Measurements from ENCODE around the gene EVI2B. TPM values are rescaled to one million over a fixed set of nuclear protein-coding genes. Genes with fewer than 3 reads are reported as not detected.

The EVI2B gene
- polyA plus RNA-seq, 1 donor (not counting 4 experiments of a cell fraction or from before 2014, with no cell fraction given) = 0.80 TPM

GRCh38 chr17:31272803-31273202, 41.1 kb downstream of the EVI2B start:
- dilution Hi-C loops (cut with MboI; ENCODE audit: extremely low pct_ligation_motif_present, low sequenced_read_pairs) = no loop called here
- Histone ChIP-seq H3K9me3 (ENCODE audit: control insufficient read depth, low read depth, low read length) (no peaks in the 10 kb centered on the region), H3K9me1 (ENCODE audit: control insufficient read depth, extremely low read depth, insufficient read depth, low read length) (no peaks in the 10 kb centered on the region), H3K4me3 (ENCODE audit: control insufficient read depth in 2 of 3, extremely low read depth in 1 of 3, insufficient read depth in 2 of 3, low read depth in 1 of 3, low read length in 3 of 3) (no peak overlapping the region), H2AFZ (ENCODE audit: control insufficient read depth, low read length) (no peak overlapping the region), H3K79me2 (ENCODE audit: control insufficient read depth, insufficient read depth, low read length) (no peaks in the 10 kb centered on the region), H3K9ac (ENCODE audit: control insufficient read depth, extremely low read depth, insufficient read depth, low read length) (no peak overlapping the region), H4K20me1 (ENCODE audit: control insufficient read depth, extremely low read depth, insufficient read depth, low read length) (no peaks in the 10 kb centered on the region), H3K4me2 (ENCODE audit: control insufficient read depth, extremely low read depth, insufficient read depth, low read depth, low read length) (no peak overlapping the region), H3K27ac (ENCODE audit: control insufficient read depth, insufficient read depth, low read length) (no peak overlapping the region), H3K36me3 (ENCODE audit: control insufficient read depth in 2 of 2, extremely low read depth in 1 of 2, insufficient read depth in 2 of 2, low read length in 2 of 2) (peaks cover 4 to 7% of the 10 kb centered on the region in 2 experiments), H3K27me3 (ENCODE audit: control insufficient read depth, extremely low read depth, insufficient read depth, low read length) (no peaks in the 10 kb centered on the region), H3K4me1 (ENCODE audit: control insufficient read depth, extremely low read depth, insufficient read depth, low read length) (peaks cover 37% of the 10 kb centered on the region)
- DNase-seq (ENCODE audit: low read depth, low spot score) = no peak
- FAIRE-seq = no peak
- no peak for TF ChIP-seq EZH2 (IDR thresholded peaks at IDR 0.05; ENCODE audit: low read length)
- TF ChIP-seq, protein P1, sequence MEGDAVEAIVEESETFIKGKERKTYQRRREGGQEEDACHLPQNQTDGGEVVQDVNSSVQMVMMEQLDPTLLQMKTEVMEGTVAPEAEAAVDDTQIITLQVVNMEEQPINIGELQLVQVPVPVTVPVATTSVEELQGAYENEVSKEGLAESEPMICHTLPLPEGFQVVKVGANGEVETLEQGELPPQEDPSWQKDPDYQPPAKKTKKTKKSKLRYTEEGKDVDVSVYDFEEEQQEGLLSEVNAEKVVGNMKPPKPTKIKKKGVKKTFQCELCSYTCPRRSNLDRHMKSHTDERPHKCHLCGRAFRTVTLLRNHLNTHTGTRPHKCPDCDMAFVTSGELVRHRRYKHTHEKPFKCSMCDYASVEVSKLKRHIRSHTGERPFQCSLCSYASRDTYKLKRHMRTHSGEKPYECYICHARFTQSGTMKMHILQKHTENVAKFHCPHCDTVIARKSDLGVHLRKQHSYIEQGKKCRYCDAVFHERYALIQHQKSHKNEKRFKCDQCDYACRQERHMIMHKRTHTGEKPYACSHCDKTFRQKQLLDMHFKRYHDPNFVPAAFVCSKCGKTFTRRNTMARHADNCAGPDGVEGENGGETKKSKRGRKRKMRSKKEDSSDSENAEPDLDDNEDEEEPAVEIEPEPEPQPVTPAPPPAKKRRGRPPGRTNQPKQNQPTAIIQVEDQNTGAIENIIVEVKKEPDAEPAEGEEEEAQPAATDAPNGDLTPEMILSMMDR (optimal IDR thresholded peaks at IDR 0.05 in 1 of 3, IDR thresholded peaks at IDR 0.05 in 1 of 3, conservative IDR thresholded peaks at IDR 0.05 in 1 of 3; ENCODE audit: extremely low read depth in 1 of 3, insufficient read depth in 2 of 3, low read length in 3 of 3) = no peak

GRCh38 chr17:31272236-31272635, 41.6 kb downstream of the EVI2B start:
- H3K36me3 ChIP-seq (ENCODE audit: control insufficient read depth in 2 of 2, extremely low read depth in 1 of 2, insufficient read depth in 2 of 2, low read length in 2 of 2) = peaks cover 2 to 11% of the 10 kb centered on the region in 2 experiments
- no peak overlapping the region for H3K9ac ChIP-seq (ENCODE audit: control insufficient read depth, extremely low read depth, insufficient read depth, low read length)
- no peak overlapping the region for H3K4me2 ChIP-seq (ENCODE audit: control insufficient read depth, extremely low read depth, insufficient read depth, low read depth, low read length)
- no peak overlapping the region for H2AFZ ChIP-seq (ENCODE audit: control insufficient read depth, low read length)
- DNase-seq (ENCODE audit: low read depth, low spot score) (no peak), FAIRE-seq (no peak)
- dilution Hi-C loops (cut with MboI; ENCODE audit: extremely low pct_ligation_motif_present, low sequenced_read_pairs) = no loop called here
- peaks cover 37% of the 10 kb centered on the region for H3K4me1 ChIP-seq (ENCODE audit: control insufficient read depth, extremely low read depth, insufficient read depth, low read length)
- H3K4me3 ChIP-seq (ENCODE audit: control insufficient read depth in 2 of 3, extremely low read depth in 1 of 3, insufficient read depth in 2 of 3, low read depth in 1 of 3, low read length in 3 of 3) = no peak overlapping the region
- H4K20me1 ChIP-seq (ENCODE audit: control insufficient read depth, extremely low read depth, insufficient read depth, low read length) = no peaks in the 10 kb centered on the region
- TF ChIP-seq, protein P1 (optimal IDR thresholded peaks at IDR 0.05 in 1 of 3, IDR thresholded peaks at IDR 0.05 in 1 of 3, conservative IDR thresholded peaks at IDR 0.05 in 1 of 3; ENCODE audit: extremely low read depth in 1 of 3, insufficient read depth in 2 of 3, low read length in 3 of 3) = no peak
- no peak for TF ChIP-seq EZH2 (IDR thresholded peaks at IDR 0.05; ENCODE audit: low read length)
- no peaks in the 10 kb centered on the region for H3K79me2 ChIP-seq (ENCODE audit: control insufficient read depth, insufficient read depth, low read length)
- no peaks in the 10 kb centered on the region for H3K27me3 ChIP-seq (ENCODE audit: control insufficient read depth, extremely low read depth, insufficient read depth, low read length)
- H3K27ac ChIP-seq (ENCODE audit: control insufficient read depth, insufficient read depth, low read length) = no peak overlapping the region
- H3K9me3 ChIP-seq (ENCODE audit: control insufficient read depth, low read depth, low read length) = no peaks in the 10 kb centered on the region
- H3K9me1 ChIP-seq (ENCODE audit: control insufficient read depth, extremely low read depth, insufficient read depth, low read length) = no peaks in the 10 kb centered on the region
